Prostate gland (tissue), 2 donors: ENCODE measurements around the gene DCDC1.

Experiments used
- CTCF ChIP-seq, 4 experiments: fragments of 200-600 bp in 2 of 4; fragments of 450-650 bp in 2 of 4; sonication (generic) in 2 of 4; IDR thresholded peaks; 1 replicate in 3 of 4; 2 replicates in 1 of 4; pipeline ENCODE4 v1.5.1; 2016 to 2019; ENCODE audit warnings: antibody characterized with exemption in 4 of 4, mild to moderate bottlenecking in 2 of 4, moderate library complexity in 2 of 4
- POLR2A ChIP-seq: fragments of 450-650 bp; IDR thresholded peaks from one replicate; pipeline ENCODE4 v1.6.1; 2016; ENCODE audit warnings: antibody characterized with exemption, mild to moderate bottlenecking

- TF ChIP-seq CTCF (IDR thresholded peaks at IDR 0.05) (no peak), POLR2A (no peak)
Measured at GRCh38 chr11:30860146-30860545, 509.4 kb downstream of the DCDC1 start.
